Hematopoietic multipotent progenitor cell (in vitro differentiated cells): Measurements from ENCODE around the gene RSL1D1. TPM values are rescaled to one million over a fixed set of nuclear protein-coding genes. Genes with fewer than 3 reads are reported as not detected.
"Not testable (repeated sequence)": the region's sequence is repeated elsewhere in the genome, so short reads cannot be mapped to it uniquely, and the experiment has no call there.

Source experiments
- DNase-seq, 3 donors: peaks; one replicate each; pipeline ENCODE4 v3.0.0-alpha.2; 2011 to 2015; ENCODE audit warnings: low read depth in 2 of 3, low spot score in 2 of 3
- total RNA-seq: library from RNA; depleted of rRNA; stranded (reverse); fragments of >200 nt; gene quantifications from one replicate; pipeline ENCODE4 v1.2.3, GENCODE V29; 2012

The RSL1D1 gene
- total RNA-seq, 1 donor: 49.8 TPM

- peak in 2 of 3 donors; percentile 35 to 40 for DNase-seq
Measured at GRCh38 chr16:11799509-11800381, 51.6 kb downstream of the RSL1D1 start.

GRCh38 chr16:11799017-11799381 lies 52.3 kb downstream of the RSL1D1 start:
- DNase-seq: no peak

- peak in 1 of 3 donors; percentile 9 for DNase-seq
Measured at GRCh38 chr16:11797957-11798299, 53.4 kb downstream of the RSL1D1 start.

GRCh38 chr16:11797166-11797956 lies 54.0 kb downstream of the RSL1D1 start, which contains the start of gene ZC3H7A:
ZC3H7A (minus strand) TSS chr16:11797258; CDS start chr16:11782354, 14,904 bp downstream.
- DNase-seq: peak; percentile 85 to 96 (median 96)

- peak in 2 of 3 donors; percentile 11 to 24 for DNase-seq
Measured at GRCh38 chr16:11796227-11797165, 54.8 kb downstream of the RSL1D1 start.

GRCh38 chr16:11795887-11796226 lies 55.5 kb downstream of the RSL1D1 start:
- no peak for DNase-seq

- DNase-seq: no peak
Measured at GRCh38 chr16:11794996-11795886, 56.1 kb downstream of the RSL1D1 start.

- DNase-seq: no peak
Measured at GRCh38 chr16:11794447-11794846, 56.9 kb downstream of the RSL1D1 start.

- DNase-seq: no peak
Measured at GRCh38 chr16:11793840-11794239, 57.5 kb downstream of the RSL1D1 start.

- DNase-seq: no peak
Measured at GRCh38 chr16:11792410-11793241, 58.7 kb downstream of the RSL1D1 start.

GRCh38 chr16:11791144-11791828 lies 60.1 kb downstream of the RSL1D1 start:
- DNase-seq: no peak

- DNase-seq: no peak
Measured at GRCh38 chr16:11788914-11789313, 62.4 kb downstream of the RSL1D1 start.

GRCh38 chr16:11784980-11785599 lies 66.3 kb downstream of the RSL1D1 start:
- DNase-seq: not testable (repeated sequence)

GRCh38 chr16:11784381-11784780 lies 67.0 kb downstream of the RSL1D1 start:
- not testable (repeated sequence) for DNase-seq

- no peak for DNase-seq
Measured at GRCh38 chr16:11784038-11784369, 67.3 kb downstream of the RSL1D1 start.
